ENCODE results near the gene CCM2. TPM values are rescaled to one million over a fixed set of nuclear protein-coding genes. Genes with fewer than 3 reads are reported as not detected.
A peak's percentile ranks its signal among the peaks of the same experiment; 100 is the strongest.

The CCM2 gene
- total and polyA plus RNA-seq, 5 experiments from 2014 or later = 49.9 to 167 (median 81.7) TPM

- DNase-seq (no peak), ATAC-seq (no peak)
- Mint-ChIP-seq H3K4me1 (peaks cover 5 to 40% (median 24%) of the 10 kb centered on the region in 4 donors), H3K27me3 (no peaks in the 10 kb centered on the region), H3K36me3 (peaks cover 0 to 59% (median 2%) of the 10 kb centered on the region in 3 donors), H3K4me3 (no peak overlapping the region), H3K9me3 (no peaks in the 10 kb centered on the region), H3K27ac (peak overlapping the region in 2 of 10 donors; percentile 31 to 49)
- POLR2A ChIA-PET = interaction anchor here (1.3 kb wide), 1 partner anchor 86 kb away, joined by 3 read pairs; no protein-coding TSS in a partner anchor
Measured at GRCh38 chr7:44970523-44971051, 29.4 kb upstream of the CCM2 start.

GRCh38 chr7:44971188-44971901, 28.7 kb upstream of the CCM2 start:
- H3K36me3 Mint-ChIP-seq = peaks cover 0 to 59% (median under 1%) of the 10 kb centered on the region in 3 donors

GRCh38 chr7:44971902-44972441, 28.0 kb upstream of the CCM2 start:
- no peak overlapping the region for H3K4me3 Mint-ChIP-seq
- peak overlapping the region; percentile 6 to 84 (median 46) for H3K27ac Mint-ChIP-seq
- H3K36me3 Mint-ChIP-seq = peaks cover 0 to 63% (median 0%) of the 10 kb centered on the region in 3 donors
- POLR2A ChIA-PET = interaction anchor here (1.3 to 10.5 kb wide), 4 partner anchors 27 to 139 kb away, joined by 3 to 207 read pairs (median 14); partner anchors contain the start of gene TBRG4
- DNase-seq (no peak), ATAC-seq (no peak)
- H3K4me1 Mint-ChIP-seq = peaks cover 12 to 54% (median 35%) of the 10 kb centered on the region in 4 donors
- no peaks in the 10 kb centered on the region for H3K9me3 Mint-ChIP-seq
- H3K27me3 Mint-ChIP-seq = no peaks in the 10 kb centered on the region

More at GRCh38 chr7:44971188-44971901, 28.7 kb upstream of the CCM2 start:
- no peaks in the 10 kb centered on the region for H3K9me3 Mint-ChIP-seq
- DNase-seq (no peak), ATAC-seq (no peak)
- no peak overlapping the region for H3K4me3 Mint-ChIP-seq
- no peaks in the 10 kb centered on the region for H3K27me3 Mint-ChIP-seq
- peaks cover 8 to 47% (median 29%) of the 10 kb centered on the region in 4 donors for H3K4me1 Mint-ChIP-seq
- H3K27ac Mint-ChIP-seq = peak overlapping the region in 6 of 10 donors; percentile 47 to 84 (median 66)
- POLR2A ChIA-PET = interaction anchor here (1.3 to 2.8 kb wide), 2 partner anchors 87 to 139 kb away, joined by 3 to 18 read pairs; partner anchors contain the start of gene TBRG4

- DNase-seq = no peak
- POLR2A ChIA-PET = interaction anchor here (1.2 to 10.5 kb wide), 5 partner anchors 8 to 163 kb away, joined by 5 to 207 read pairs (median 16); partner anchors contain the start of gene TBRG4
- Mint-ChIP-seq H3K27me3 (no peaks in the 10 kb centered on the region), H3K9me3 (no peaks in the 10 kb centered on the region), H3K4me3 (no peak overlapping the region), H3K27ac (peak overlapping the region in 9 of 10 donors; percentile 6 to 79 (median 50)), H3K36me3 (peaks cover 0 to 58% (median 0%) of the 10 kb centered on the region in 3 donors), H3K4me1 (peaks cover 13 to 57% (median 40%) of the 10 kb centered on the region in 4 donors)
- ATAC-seq = no peak
Measured at GRCh38 chr7:44972562-44972961, 27.4 kb upstream of the CCM2 start.

GRCh38 chr7:44973610-44974401, 26.2 kb upstream of the CCM2 start:
- DNase-seq (peak in 9 of 10 donors; percentile 43 to 80 (median 48)), ATAC-seq (peak; percentile 26 to 28)
- Mint-ChIP-seq H3K4me3 (peak overlapping the region in 1 of 10 donors; percentile 29), H3K36me3 (peaks cover 0 to 54% (median 0%) of the 10 kb centered on the region in 3 donors), H3K4me1 (peaks cover 17 to 61% (median 49%) of the 10 kb centered on the region in 4 donors), H3K27ac (peak overlapping the region in 9 of 10 donors; percentile 47 to 88 (median 77)), H3K27me3 (no peaks in the 10 kb centered on the region), H3K9me3 (no peaks in the 10 kb centered on the region)
- POLR2A ChIA-PET = interaction anchor here (0.6 to 10.5 kb wide), 16 partner anchors 9 to 162 kb away, joined by 3 to 207 read pairs (median 6); partner anchors contain the start of genes CCM2, PURB and TBRG4

- H3K4me1 Mint-ChIP-seq = peaks cover 23 to 64% (median 56%) of the 10 kb centered on the region in 4 donors
- H3K4me3 Mint-ChIP-seq = peak overlapping the region in 6 of 10 donors; percentile 15 to 76 (median 42)
- ATAC-seq (no peak), DNase-seq (peak in 1 of 10 donors; percentile 46)
- no peaks in the 10 kb centered on the region for H3K27me3 Mint-ChIP-seq
- no peaks in the 10 kb centered on the region for H3K9me3 Mint-ChIP-seq
- H3K36me3 Mint-ChIP-seq = peaks cover 0 to 48% (median 0%) of the 10 kb centered on the region in 3 donors
- H3K27ac Mint-ChIP-seq = peak overlapping the region; percentile 19 to 88 (median 75)
- POLR2A ChIA-PET = interaction anchor here (0.6 to 10.5 kb wide), 13 partner anchors 8 to 161 kb away, joined by 3 to 207 read pairs (median 6); partner anchors contain the start of genes CCM2 and PURB
Measured at GRCh38 chr7:44974549-44974948, 25.5 kb upstream of the CCM2 start.

GRCh38 chr7:44975331-44976039, 24.5 kb upstream of the CCM2 start:
- ATAC-seq = no peak
- DNase-seq = peak in 1 of 10 donors; percentile 48
- Mint-ChIP-seq H3K27me3 (no peaks in the 10 kb centered on the region), H3K9me3 (no peaks in the 10 kb centered on the region), H3K36me3 (peaks cover 0 to 48% (median 0%) of the 10 kb centered on the region in 3 donors), H3K4me3 (peak overlapping the region in 1 of 10 donors; percentile 41), H3K4me1 (peaks cover 23 to 74% (median 65%) of the 10 kb centered on the region in 4 donors), H3K27ac (peak overlapping the region in 9 of 10 donors; percentile 51 to 95 (median 70))
- POLR2A ChIA-PET = interaction anchor here (1.4 to 10.5 kb wide), 5 partner anchors 11 to 135 kb away, joined by 3 to 207 read pairs (median 20); partner anchors contain the start of genes CCM2 and TBRG4

- Mint-ChIP-seq H3K4me1 (peaks cover 23 to 81% (median 72%) of the 10 kb centered on the region in 4 donors), H3K36me3 (peaks cover 0 to 44% (median 0%) of the 10 kb centered on the region in 3 donors), H3K4me3 (peak overlapping the region in 9 of 10 donors; percentile 39 to 99 (median 92)), H3K9me3 (no peaks in the 10 kb centered on the region), H3K27me3 (no peaks in the 10 kb centered on the region), H3K27ac (peak overlapping the region; percentile 57 to 98 (median 94))
- ATAC-seq = no peak
- POLR2A ChIA-PET = interaction anchor here (0.7 to 10.5 kb wide), 5 partner anchors 10 to 370 kb away, joined by 3 to 207 read pairs (median 20); partner anchors contain the start of genes CCM2 and TBRG4
- peak in 1 of 10 donors; percentile 47 for DNase-seq
Measured at GRCh38 chr7:44976040-44976745, 23.8 kb upstream of the CCM2 start.

- Mint-ChIP-seq H3K4me1 (peaks cover 24 to 84% (median 76%) of the 10 kb centered on the region in 4 donors), H3K9me3 (no peaks in the 10 kb centered on the region), H3K27me3 (no peaks in the 10 kb centered on the region), H3K4me3 (peak overlapping the region; percentile 90 to 99 (median 94)), H3K27ac (peak overlapping the region; percentile 57 to 98 (median 94)), H3K36me3 (peaks cover 0 to 44% (median 0%) of the 10 kb centered on the region in 3 donors)
- POLR2A ChIA-PET = interaction anchor here (0.7 to 10.5 kb wide), 6 partner anchors 9 to 371 kb away, joined by 3 to 207 read pairs (median 14); partner anchors contain the start of genes CCM2 and TBRG4
- no peak for ATAC-seq
- peak in 1 of 10 donors; percentile 30 for DNase-seq
Measured at GRCh38 chr7:44976746-44977196, 23.2 kb upstream of the CCM2 start.

- peak overlapping the region; percentile 90 to 99 (median 94) for H3K4me3 Mint-ChIP-seq
Measured at GRCh38 chr7:44977304-44977958, 22.6 kb upstream of the CCM2 start.

More at GRCh38 chr7:44977304-44977958, 22.6 kb upstream of the CCM2 start:
- Mint-ChIP-seq H3K36me3 (peaks cover 0 to 44% (median 0%) of the 10 kb centered on the region in 3 donors), H3K27me3 (no peaks in the 10 kb centered on the region), H3K9me3 (no peaks in the 10 kb centered on the region), H3K27ac (peak overlapping the region; percentile 89 to 98 (median 96)), H3K4me1 (peaks cover 24 to 84% (median 74%) of the 10 kb centered on the region in 4 donors)
- peak in 9 of 10 donors; percentile 36 to 85 (median 49) for DNase-seq
- POLR2A ChIA-PET = interaction anchor here (1.1 to 10.5 kb wide), 13 partner anchors 9 to 403 kb away, joined by 3 to 207 read pairs (median 6); partner anchors contain the start of genes CCM2, DDX56, PURB and TBRG4
- ATAC-seq = peak; percentile 26 to 43
